ENCODE results near the gene GALM.

DNA sequence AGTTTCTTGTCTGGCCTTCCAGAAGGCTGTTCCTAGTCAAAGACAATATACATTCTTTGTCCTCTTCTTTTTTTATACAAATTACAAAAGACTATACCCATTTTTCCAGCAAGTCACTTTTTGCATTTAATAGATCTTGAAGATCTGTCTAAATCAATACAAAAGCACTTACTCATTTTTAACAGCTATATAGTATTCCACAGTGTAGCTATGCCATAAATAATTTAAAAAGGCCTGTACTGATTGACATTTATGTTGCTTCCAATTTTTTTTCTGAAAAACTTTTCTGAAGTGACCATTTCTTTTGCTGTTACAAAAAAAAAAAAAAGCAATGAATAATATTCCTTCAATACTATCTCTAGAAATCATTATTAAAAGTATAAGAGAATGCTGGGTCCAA lies 32.9 kb upstream of the GALM start:
- TF ChIP-seq POLR2A (IDR thresholded peaks at IDR 0.05), result no peak
- TF ChIP-seq, protein P1, sequence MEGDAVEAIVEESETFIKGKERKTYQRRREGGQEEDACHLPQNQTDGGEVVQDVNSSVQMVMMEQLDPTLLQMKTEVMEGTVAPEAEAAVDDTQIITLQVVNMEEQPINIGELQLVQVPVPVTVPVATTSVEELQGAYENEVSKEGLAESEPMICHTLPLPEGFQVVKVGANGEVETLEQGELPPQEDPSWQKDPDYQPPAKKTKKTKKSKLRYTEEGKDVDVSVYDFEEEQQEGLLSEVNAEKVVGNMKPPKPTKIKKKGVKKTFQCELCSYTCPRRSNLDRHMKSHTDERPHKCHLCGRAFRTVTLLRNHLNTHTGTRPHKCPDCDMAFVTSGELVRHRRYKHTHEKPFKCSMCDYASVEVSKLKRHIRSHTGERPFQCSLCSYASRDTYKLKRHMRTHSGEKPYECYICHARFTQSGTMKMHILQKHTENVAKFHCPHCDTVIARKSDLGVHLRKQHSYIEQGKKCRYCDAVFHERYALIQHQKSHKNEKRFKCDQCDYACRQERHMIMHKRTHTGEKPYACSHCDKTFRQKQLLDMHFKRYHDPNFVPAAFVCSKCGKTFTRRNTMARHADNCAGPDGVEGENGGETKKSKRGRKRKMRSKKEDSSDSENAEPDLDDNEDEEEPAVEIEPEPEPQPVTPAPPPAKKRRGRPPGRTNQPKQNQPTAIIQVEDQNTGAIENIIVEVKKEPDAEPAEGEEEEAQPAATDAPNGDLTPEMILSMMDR (IDR thresholded peaks at IDR 0.05), result no peak

All from uterus (tissue), 2 donors.